SH-SY5Y (cell line): ENCODE measurements around the gene ACKR2.

ENCODE experiments used
- GATA2 ChIP-seq: IDR thresholded peaks from 2 replicates; pipeline ENCODE4 v1.6.1; 2011; ENCODE audit warnings: mild to moderate bottlenecking, low read depth, low read length
- GATA3 ChIP-seq: IDR thresholded peaks from 2 replicates; pipeline ENCODE4 v1.6.1; 2011; ENCODE audit warnings: low read depth, mild to moderate bottlenecking, low read length, moderate library complexity

GRCh38 chr3:42769477-42770131, 39.6 kb upstream of the ACKR2 start:
- TF ChIP-seq GATA2: no peak
- TF ChIP-seq GATA3: no peak
